BLaER1 (cell line): ENCODE data around the gene LPAR2.

Experiments used
- H3K27ac ChIP-seq: shearing (Covaris generic); formaldehyde crosslinking; 2 replicates; pipeline ENCODE4 v1.8.1; 2022
- H3K27me3 ChIP-seq: shearing (Covaris generic); formaldehyde crosslinking; 2 replicates; pipeline ENCODE4 v1.8.1; 2022
- H3K36me3 ChIP-seq: shearing (Covaris generic); formaldehyde crosslinking; 2 replicates; pipeline ENCODE4 v1.8.1; 2022
- H3K4me1 ChIP-seq: shearing (Covaris generic); formaldehyde crosslinking; 2 replicates; pipeline ENCODE4 v1.8.1; 2022
- H3K4me2 ChIP-seq: shearing (Covaris generic); formaldehyde crosslinking; 2 replicates; pipeline ENCODE4 v1.8.1; 2022
- H3K4me3 ChIP-seq: shearing (Covaris generic); formaldehyde crosslinking; 2 replicates; pipeline ENCODE4 v1.8.1; 2022
- H3K9ac ChIP-seq: shearing (Covaris generic); formaldehyde crosslinking; 2 replicates; pipeline ENCODE4 v1.8.1; 2022
- H3K9me3 ChIP-seq: shearing (Covaris generic); formaldehyde crosslinking; 2 replicates; pipeline ENCODE4 v1.8.1; 2022
- H4K20me1 ChIP-seq: shearing (Covaris generic); formaldehyde crosslinking; 2 replicates; pipeline ENCODE4 v1.8.1; 2022
- Cebpa-rat ChIP-seq: shearing (Covaris generic); IDR thresholded peaks from 2 replicates; pipeline ENCODE4 v1.8.1; 2022

The LPAR2 gene

DNA sequence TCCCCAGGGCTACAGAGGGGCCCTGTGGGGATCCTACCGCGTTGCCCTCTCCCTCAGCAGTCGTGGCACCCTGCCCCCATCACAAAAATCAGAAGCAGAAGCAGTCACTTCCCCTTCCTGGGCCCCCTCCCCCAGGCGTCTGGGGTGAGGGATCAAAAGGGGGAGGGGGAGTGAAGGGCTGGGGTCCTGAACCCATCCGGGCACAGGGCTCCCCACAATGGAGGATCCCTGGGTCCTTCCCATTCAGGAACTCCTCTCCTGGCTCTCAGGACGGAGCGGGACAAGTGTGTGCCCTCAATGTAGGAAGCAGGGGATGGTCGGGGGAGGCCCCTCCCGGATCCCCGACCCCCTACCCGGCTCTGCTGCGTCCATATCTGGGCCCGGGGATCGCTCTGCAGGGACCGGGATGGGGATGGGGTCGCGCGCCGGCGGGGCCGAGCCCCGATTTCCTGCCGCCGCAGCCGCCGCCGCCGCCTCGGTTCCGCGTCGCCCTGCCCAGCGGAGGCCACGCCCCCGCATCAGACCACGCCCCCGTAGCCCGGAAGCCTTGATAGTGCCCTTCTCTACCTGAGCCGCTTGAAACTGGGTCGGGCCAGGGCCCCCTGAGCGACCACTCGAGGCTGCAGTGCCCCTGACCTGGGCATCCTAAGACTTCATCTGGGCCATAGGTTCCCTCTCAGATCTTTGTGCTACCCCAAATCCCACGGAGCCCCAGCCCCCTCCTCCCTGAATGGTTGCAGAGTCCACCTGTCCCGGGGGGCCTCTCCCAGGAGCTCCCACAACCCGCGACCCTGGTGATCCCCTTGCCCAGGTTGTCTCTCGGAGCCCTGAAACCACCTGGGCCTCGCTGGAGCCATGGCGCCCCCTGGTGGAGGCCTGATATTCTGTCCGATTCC is 15.4 kb upstream of the LPAR2 start, which contains the start of gene GMIP:
Gene GMIP, minus strand, starts transcription at position 500 of the 896 bp plus-strand sequence. Its CDS starts 128 bp downstream, at position 372.
- peaks cover 78% of the 10 kb centered on the region for H3K36me3 ChIP-seq

DNA sequence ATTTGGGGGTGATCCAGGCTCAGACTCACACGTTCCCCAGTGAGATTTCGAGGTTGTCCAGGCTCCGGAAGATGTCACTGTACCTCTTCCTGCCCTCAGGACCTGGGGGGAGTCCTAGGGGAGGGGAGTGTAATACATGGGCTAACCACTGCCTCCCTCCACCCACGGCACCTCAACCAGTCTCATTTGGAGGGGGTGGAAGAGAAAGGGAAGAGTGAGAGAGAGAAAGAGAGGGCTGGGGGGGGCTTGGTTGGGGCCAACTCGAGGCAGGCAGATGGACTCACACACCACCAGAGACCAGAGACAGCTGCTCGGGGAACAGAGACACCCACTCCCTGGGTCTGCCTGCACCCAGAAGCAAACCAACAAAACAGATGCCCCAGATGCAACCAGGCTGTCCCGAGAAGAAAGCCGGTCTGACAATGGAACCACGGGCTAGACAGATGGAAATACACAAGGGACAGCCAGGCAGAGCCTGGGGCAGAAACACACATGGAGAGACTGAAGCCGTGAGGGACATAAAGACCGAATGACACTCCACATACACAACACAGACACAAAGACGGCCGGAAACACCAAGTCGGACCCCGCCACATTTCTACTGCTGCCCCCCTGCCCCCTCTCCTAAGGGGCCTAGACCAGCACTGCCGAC is 14.6 kb upstream of the LPAR2 start:
- Histone ChIP-seq H3K4me1 (peaks cover 13% of the 10 kb centered on the region), H3K4me2 (peak overlapping the region; percentile 87), H3K36me3 (peaks cover 78% of the 10 kb centered on the region), H3K4me3 (peak overlapping the region; percentile 94), H3K9ac (peak overlapping the region; percentile 95), H4K20me1 (peaks cover 10% of the 10 kb centered on the region; the same call in 1 of the 2 replicates), H3K27me3 (no peaks in the 10 kb centered on the region), H3K27ac (peak overlapping the region; percentile 95), H3K9me3 (no peaks in the 10 kb centered on the region)
- no peak for TF ChIP-seq Cebpa-rat

More for the DNA sequence above, 15.4 kb upstream of the LPAR2 start, which contains the start of gene GMIP:
- H3K9ac ChIP-seq: peak within 1 kb of the TSS; percentile 95
- H3K4me3 ChIP-seq: peak within 1 kb of the TSS; percentile 94
- no peaks in the 10 kb centered on the region for H3K27me3 ChIP-seq
- peak within 1 kb of the TSS; percentile 87 for H3K4me2 ChIP-seq
- H3K9me3 ChIP-seq: no peaks in the 10 kb centered on the region
- no peak for TF ChIP-seq Cebpa-rat
- peaks cover 11% of the 10 kb centered on the region; the same call in 1 of the 2 replicates for H4K20me1 ChIP-seq
- H3K27ac ChIP-seq: peak within 1 kb of the TSS; percentile 95
- H3K4me1 ChIP-seq: peaks cover 13% of the 10 kb centered on the region

DNA sequence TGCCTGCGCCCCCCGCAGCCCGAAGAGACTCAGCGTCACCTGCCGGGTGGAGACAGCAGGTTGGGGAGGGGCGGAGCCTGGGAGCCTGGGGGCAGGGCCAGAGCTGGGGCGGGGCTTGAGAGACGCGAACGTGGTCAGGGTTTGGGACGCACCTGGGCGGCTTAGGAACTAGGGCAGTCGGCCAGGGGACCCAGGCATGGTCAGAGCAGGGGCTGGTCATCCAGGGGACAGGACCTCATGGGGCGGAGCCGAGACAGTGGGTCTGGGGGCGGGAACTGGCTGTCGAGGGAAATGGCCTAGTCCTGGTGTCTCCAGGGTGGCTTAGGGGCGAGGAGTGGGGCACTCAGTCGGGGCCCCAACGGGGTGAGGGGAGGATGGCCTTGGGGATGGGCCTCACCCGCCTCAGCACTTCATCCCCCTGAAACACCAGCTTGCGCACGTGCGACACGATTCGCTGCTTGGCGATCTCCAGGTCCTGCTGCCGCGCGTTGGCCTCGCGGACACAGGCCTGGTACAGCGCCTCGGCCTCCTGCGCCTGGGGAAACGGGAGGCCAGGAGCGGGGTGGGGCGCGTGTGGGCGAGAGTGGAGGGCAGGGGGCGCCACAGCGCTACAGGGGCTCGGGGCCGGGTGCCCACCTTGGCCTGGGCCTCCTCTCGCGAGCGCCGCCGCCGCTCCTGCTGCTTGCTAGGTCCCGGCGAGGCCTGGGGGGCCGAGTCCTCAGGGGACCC is 9.7 kb upstream of the LPAR2 start:
- no peak overlapping the region for H3K4me3 ChIP-seq

DNA sequence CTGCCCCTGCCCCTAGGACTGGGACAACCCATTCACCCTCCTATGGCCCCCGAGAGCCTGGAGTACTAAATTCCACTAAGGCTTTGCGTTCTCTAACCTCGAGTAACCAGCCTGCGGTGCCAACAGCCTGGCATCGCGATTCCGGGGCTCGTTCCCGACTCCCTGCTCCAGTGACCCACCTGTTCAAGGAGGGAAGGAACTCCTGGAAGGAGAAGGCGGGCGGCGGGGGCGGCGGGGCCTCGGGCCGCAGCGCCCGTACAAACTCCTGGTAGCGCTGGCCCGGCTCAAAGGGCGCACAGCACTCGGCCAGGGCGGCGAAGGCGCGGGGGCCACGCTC is 9.1 kb upstream of the LPAR2 start:
- Histone ChIP-seq H3K36me3 (peaks cover 97% of the 10 kb centered on the region), H4K20me1 (no peaks in the 10 kb centered on the region), H3K27ac (no peak overlapping the region), H3K9me3 (no peaks in the 10 kb centered on the region), H3K4me1 (peaks cover 8% of the 10 kb centered on the region), H3K4me3 (no peak overlapping the region), H3K27me3 (no peaks in the 10 kb centered on the region), H3K9ac (no peak overlapping the region), H3K4me2 (no peak overlapping the region)
- TF ChIP-seq Cebpa-rat: no peak

More for the DNA sequence above, 9.7 kb upstream of the LPAR2 start:
- Histone ChIP-seq H3K9me3 (no peaks in the 10 kb centered on the region), H3K36me3 (peaks cover 92% of the 10 kb centered on the region), H3K4me2 (no peak overlapping the region), H3K27me3 (no peaks in the 10 kb centered on the region), H3K27ac (no peak overlapping the region), H3K9ac (no peak overlapping the region), H4K20me1 (no peaks in the 10 kb centered on the region), H3K4me1 (peaks cover 13% of the 10 kb centered on the region)
- TF ChIP-seq Cebpa-rat: no peak

DNA sequence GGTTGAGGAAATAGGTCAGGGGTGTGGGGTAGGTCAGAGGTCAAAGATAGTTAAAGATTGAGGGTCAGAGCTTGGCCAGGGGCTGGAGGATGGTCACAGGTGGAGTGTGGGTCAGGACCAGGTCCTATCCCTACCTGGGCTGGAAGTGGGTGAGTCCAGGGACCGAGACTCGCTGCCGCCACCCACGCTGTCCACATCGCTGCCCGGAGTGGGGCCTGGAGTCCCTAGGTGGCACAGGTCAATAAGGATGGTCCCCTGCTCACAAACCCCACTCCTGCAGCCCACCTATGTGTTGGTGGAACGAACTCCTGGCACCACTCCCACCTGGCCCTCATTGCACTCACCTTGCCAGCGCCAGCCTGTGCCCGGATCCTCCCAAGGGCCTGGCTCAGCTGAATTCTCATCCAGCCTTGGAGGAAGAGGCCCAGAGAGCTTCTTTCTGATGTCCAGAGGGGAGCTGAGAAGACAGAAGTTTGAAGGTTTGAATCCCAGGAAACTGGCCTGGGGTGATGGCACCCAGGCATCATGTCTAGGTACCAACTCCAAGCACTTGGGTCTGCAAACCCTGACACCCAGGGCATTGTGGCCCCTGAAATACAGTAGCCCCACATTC is 8.7 kb upstream of the LPAR2 start:
- H4K20me1 ChIP-seq: no peaks in the 10 kb centered on the region
- no peak for TF ChIP-seq Cebpa-rat
- H3K9ac ChIP-seq: no peak overlapping the region
- H3K27ac ChIP-seq: no peak overlapping the region
- H3K4me1 ChIP-seq: peaks cover 3% of the 10 kb centered on the region
- H3K27me3 ChIP-seq: no peaks in the 10 kb centered on the region
- H3K9me3 ChIP-seq: no peaks in the 10 kb centered on the region
- no peak overlapping the region for H3K4me2 ChIP-seq
- H3K4me3 ChIP-seq: no peak overlapping the region
- H3K36me3 ChIP-seq: peaks cover 97% of the 10 kb centered on the region

DNA sequence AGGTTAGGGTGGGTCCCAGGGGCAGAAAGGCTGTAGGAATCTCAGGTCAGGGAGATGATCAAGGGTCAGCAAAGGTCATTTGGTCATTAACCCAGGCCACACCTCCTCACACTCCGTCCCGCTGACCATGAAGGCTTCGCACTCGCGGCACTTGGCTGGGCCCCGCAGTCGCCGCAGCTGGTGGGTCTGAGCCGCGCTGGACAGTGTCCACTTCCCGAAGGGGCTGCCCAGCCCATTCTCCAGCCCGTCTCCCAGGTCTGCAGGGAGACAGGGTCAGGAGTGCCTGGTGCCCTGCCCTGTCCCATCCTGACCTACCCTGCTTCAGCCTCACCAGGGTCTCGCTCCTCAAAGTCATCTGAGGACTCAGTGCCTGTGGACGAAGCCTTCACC is 7.3 kb upstream of the LPAR2 start:
- Histone ChIP-seq H3K4me1 (no peaks in the 10 kb centered on the region), H4K20me1 (no peaks in the 10 kb centered on the region), H3K27me3 (no peaks in the 10 kb centered on the region), H3K4me3 (no peak overlapping the region), H3K36me3 (peaks cover 96% of the 10 kb centered on the region), H3K4me2 (no peak overlapping the region), H3K9ac (no peak overlapping the region), H3K9me3 (no peaks in the 10 kb centered on the region), H3K27ac (no peak overlapping the region)
- no peak for TF ChIP-seq Cebpa-rat

DNA sequence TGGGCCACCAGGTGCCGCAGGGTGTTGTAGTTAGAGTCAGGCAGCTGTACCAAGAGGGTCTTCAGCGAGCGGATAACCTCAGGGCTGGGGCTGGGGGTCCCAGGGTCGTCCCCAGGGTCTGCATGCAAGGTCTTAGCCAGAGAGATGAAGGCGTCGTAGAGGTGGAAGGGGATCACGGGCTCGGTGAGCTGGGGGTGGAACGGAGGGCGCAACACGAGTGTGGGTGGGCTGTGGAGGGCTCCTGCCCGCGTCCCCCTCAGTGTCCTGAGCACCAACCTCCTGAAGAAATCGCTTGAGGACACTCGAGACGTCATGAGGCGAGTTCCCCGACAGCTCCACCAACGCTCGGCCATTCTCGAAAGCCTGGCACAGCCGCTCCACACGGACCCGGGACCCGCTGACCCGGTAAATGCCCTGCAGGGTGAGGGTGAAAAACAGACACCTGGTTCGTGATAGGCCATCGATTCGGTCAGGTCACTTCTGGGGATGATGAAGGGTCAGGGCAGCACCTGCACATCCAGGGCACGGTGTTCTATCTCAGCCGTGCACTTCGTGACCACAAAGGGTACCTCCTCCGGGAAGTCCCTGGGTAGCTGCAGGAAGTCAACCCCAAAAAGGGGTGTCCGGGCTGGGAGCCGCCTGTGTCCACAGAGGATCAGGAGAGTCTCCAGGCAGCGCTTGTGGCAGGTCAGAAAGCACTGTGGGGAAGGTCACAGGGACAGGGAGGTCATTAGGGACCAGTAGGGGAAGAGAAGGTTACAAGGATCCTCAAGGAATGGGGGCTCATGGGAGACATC is 6.7 kb upstream of the LPAR2 start:
- Histone ChIP-seq H3K27me3 (no peaks in the 10 kb centered on the region), H3K4me1 (no peaks in the 10 kb centered on the region), H3K4me3 (no peak overlapping the region), H3K9ac (no peak overlapping the region), H3K4me2 (no peak overlapping the region), H3K36me3 (peaks cover 96% of the 10 kb centered on the region), H3K27ac (no peak overlapping the region), H3K9me3 (no peaks in the 10 kb centered on the region), H4K20me1 (no peaks in the 10 kb centered on the region)
- no peak for TF ChIP-seq Cebpa-rat

DNA sequence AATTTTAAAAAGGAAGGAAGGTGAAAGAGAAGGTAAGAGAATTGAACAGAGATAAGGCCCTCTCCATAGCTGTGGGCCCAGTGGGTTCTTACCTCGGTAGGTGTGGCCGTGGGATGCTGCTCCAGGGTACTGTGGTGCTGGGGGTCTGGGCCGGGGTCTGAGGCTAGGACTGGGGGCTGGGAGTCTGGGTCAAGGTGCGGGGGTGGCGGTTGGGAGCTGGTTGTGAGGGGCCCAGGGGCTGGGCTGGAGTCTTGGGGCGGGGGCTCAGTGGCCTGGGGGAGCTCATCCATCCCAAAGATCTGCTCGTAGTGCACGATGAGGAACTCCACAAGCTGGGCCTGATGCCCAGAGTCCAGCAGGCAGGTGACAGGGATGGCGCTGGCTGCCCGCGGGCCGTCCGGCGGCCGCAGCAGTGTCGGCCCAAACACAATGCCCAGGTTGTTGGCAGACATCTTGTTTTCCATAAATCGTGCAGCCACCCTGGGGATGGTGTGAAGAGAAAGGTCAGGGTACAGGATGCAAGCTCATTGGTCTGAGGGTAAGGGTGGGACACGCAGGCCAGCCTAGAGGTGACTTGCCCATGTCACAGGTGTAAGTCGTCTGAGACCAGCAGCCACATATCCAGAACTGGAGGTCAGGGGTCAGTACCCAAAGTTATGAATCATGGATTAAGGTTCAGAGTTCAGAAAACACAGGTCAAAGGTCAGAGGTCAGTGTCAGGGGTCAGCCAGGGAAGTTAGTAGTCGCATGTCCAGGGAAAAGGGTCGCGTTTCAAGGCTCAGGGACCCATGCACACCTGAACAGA is 5.9 kb upstream of the LPAR2 start:
- no peak overlapping the region for H3K9ac ChIP-seq
- peaks cover 2% of the 10 kb centered on the region for H3K4me1 ChIP-seq
- H3K9me3 ChIP-seq: no peaks in the 10 kb centered on the region
- H3K36me3 ChIP-seq: peaks cover 89% of the 10 kb centered on the region
- TF ChIP-seq Cebpa-rat: no peak
- H3K4me3 ChIP-seq: no peak overlapping the region
- H3K4me2 ChIP-seq: no peak overlapping the region
- H4K20me1 ChIP-seq: no peaks in the 10 kb centered on the region
- no peak overlapping the region for H3K27ac ChIP-seq
- H3K27me3 ChIP-seq: no peaks in the 10 kb centered on the region
